ENCODE measurements around the gene DCLK3.

DCLK3 gene

DNA sequence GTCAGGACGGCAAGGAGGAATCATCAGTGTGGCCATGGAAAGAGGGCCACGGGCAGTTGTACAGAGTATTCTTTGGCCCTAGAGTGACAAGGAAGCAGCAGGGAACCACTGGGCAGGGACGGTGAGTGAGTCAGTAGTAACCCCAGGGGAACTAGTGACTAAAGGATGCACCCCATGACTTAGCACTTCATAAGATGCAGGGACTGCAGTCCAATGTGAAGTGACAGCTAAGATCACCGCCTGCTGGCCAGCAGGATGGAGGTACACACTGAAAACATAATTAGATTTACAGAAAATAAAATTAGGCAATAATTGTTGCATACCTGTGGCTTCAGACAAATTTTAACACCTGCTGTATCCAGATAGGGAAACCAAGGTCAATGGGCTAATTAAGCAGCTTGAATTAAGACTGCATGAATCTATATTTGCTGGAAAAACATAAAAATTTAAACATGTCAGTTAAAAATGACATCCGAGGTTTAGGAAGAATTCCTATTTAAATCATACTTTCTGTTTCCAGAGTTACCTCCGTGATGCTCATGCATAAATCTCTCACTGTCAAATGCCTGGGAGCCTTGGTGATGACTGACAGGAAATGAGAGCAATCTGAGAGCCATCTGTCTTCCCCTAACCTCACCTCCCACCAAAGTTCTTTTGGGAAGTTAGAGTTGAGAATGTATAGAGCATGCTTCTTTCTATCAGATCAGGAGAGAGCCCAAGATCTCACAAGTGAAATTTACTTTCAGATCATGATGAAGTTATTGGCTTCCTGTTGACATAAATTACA lies 56.5 kb downstream of the DCLK3 start:
- DNase-seq: no peak

- no peak for DNase-seq
Observed at GRCh38 chr3:36705015-36705414, 59.3 kb downstream of the DCLK3 start.

DNA sequence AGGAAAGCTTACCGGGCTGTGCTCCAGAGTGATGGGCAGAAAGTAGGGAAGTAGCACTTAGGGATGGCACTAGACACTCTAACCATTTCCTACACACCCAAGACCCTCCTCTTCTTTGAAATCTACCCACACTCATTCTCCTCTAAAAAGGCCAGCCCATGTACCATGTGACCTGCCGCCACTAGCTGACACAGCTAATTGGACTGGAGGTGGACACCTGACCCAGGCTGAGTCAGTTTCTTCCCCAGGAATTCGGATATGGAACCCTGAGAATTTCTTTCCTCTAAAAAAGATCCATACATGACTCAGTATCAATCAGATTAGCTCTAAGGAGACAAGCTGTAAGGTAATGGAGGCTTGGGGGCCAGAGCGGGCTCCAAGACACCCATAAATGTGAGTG lies 60.1 kb downstream of the DCLK3 start:
- DNase-seq: no peak

DNA sequence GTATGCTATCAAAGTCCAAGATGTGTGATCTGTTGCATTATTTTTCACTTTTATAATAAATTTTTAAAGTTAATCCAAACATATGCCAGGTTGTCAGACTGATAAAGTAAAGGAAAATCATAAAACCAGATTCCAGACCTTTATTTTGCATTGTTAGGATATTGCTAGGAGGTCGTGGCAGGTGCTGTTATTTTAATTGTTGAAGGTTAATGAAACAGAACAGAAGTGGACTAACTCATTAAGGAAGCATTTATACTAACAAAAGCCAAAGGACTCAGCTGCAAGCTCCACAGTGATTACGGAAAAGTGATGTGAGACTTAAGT lies 63.1 kb downstream of the DCLK3 start:
- no peak for DNase-seq

- no peak for DNase-seq
Observed at GRCh38 chr3:36700537-36701248, 63.7 kb downstream of the DCLK3 start.

DNA sequence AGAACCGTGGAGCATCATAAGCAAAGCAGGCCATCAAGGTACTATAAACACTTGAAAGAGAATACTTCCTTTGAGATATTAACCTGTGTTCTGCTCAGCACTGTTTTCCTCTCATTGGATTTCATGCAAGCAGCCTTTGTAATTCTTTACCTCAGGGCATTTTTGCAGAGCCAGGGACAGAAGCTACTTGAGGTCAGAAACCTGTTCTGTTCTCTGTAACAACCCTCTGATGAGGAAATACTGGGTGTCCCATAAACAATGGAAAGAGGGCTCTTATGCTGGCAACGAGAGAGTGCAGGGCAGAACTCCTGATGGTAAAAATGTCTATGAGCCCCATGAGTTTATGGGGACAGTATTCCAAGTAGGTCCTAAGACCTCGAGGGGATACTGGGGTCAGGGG lies 66.0 kb downstream of the DCLK3 start:
- no peak for DNase-seq

GRCh38 chr3:36697229-36698001 lies 66.9 kb downstream of the DCLK3 start:
- no peak for DNase-seq

DNA sequence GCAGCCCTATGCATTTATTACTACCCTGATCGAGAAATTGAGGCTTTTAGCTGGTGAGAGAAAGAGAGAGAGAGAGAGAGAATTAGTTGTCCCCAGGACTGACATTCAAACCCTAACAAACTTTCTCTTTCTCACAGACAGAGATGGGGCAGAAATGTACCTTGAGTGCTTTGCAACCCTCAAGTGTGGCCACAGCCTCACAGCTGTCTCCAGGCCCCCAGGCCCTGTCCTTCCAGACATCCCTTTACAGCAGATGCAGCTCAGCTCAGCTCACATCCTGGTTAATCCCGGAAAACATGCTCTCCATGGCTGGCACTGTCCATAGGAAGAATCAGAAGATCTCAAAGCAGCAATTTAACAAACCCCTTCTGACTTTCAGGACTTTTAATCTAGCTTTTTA lies 67.6 kb downstream of the DCLK3 start:
- DNase-seq: no peak

- no peak for DNase-seq
Observed at GRCh38 chr3:36695769-36696137, 68.6 kb downstream of the DCLK3 start.

DNA sequence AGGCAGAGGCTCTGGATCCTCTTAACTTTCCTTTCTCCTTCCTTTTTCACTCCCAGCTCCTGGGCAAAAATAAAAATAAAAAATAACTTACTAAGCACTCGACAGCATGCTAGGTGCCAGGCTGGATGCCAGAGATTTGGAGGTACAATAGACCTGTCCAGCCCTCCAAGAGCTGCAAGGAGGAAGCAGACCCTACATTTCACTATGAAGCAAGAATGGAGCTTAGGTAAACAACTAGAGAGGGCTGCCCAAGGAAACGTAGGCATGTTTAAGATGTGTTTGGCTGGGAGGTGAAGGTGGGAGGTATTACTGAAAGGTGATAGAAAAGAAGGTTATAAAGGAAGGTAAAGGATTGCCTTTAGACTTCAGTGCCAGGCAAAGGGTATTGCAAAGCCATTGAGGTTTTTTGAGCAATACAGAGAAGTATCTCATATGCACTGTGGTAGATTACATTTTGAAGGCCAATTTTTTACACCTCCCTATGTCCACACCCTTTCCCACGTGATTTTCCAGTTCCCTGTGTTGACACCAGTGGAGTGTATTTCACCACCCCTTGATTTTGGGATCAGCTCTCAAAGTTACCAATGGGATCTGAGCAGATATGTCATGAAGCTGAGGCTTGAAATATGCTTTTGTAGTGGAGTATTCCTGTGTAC lies 69.1 kb downstream of the DCLK3 start:
- DNase-seq: no peak

- DNase-seq: no peak
Observed at GRCh38 chr3:36693670-36694069, 70.7 kb downstream of the DCLK3 start.

GRCh38 chr3:36689560-36689959 lies 74.8 kb downstream of the DCLK3 start:
- no peak for DNase-seq

- no peak for DNase-seq
Observed at GRCh38 chr3:36688815-36689214, 75.5 kb downstream of the DCLK3 start.

DNA sequence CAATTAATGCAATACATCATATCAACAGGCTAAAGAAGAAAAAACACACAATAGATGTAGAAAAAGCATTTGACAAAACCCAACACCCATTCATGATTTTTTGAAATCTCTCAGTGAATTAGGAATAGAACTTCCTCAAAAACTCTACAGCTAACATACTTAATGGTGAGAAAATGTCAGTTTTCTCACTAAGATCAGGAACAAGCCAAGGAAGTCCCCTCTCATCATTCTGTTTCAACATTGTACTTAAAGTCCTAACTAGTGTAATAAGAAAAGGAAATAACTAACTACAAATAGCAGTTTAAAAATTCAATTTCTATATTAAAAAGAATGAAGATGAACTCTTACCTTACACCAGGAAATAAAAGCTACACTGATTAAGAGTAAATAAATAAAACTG lies 77.8 kb downstream of the DCLK3 start:
- no peak for DNase-seq

DNA sequence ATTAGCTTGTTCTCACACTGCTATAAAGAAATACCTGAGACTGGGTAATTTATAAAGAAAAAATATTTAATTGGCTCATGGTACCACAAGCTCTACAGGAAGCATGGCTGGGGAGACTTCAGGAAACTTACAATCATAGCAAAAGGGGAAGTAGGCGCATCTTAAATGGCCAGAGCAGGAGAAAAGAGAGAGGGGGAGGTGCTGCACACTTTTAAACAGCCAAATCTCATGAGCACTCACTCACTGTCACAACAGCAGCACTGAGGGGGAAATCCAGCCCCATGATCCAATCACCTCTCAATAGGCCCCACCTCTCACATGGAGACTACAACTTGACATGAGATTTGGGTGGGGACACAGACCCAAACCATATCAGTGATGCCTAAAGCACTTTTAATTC lies 82.5 kb downstream of the DCLK3 start:
- DNase-seq: no peak

GRCh38 chr3:36680952-36681351 lies 83.4 kb downstream of the DCLK3 start:
- DNase-seq: no peak

- DNase-seq: no peak
Observed at GRCh38 chr3:36679384-36680200, 84.8 kb downstream of the DCLK3 start.

GRCh38 chr3:36678216-36679013 lies 85.9 kb downstream of the DCLK3 start:
- DNase-seq: no peak

DNA sequence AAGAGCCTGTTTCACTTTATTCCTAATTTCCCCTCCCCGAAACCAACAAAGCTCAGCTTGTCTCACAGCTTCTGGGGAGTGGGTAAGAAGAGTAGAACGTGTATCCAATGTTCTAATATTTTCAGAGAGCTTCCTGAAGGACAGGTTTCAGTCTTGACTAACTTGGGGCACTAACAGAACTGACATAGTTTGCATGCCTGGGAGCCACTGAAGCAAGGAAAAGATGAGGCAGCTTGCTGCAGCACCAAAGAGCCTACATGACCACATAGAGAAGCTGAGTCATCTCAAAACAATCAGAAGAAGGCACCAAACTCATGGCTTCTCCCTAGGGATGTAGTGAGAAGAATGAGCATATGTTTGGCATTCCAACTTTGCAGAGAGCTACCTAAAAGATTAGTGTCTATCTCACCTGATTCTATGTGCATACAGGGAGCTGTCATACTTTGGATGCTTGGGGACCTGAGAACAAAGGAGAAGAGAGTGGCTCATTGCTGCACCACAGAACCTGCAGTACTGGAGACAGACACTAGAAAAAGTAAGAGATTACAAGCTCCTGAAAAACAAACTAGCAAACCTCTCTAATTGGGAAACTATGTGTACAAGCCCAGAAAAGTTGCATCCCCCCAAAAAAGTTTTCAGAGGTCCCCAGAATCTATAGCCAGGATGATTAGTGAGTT lies 86.9 kb downstream of the DCLK3 start:
- DNase-seq: no peak

GRCh38 chr3:36674816-36675215 lies 89.5 kb downstream of the DCLK3 start:
- DNase-seq: no peak

- DNase-seq: no peak
Observed at GRCh38 chr3:36669764-36670163, 94.6 kb downstream of the DCLK3 start.

Measured in activated CD4-positive, CD25-positive, alpha-beta regulatory T cell (primary cell).